SK-N-SH (cell line): ENCODE data around the gene RAB18. TPM values are rescaled to one million over a fixed set of nuclear protein-coding genes. Genes with fewer than 3 reads are reported as not detected.

ENCODE experiments used
- CTCF ChIA-PET: fragments of 300-600, 350-600 bp; formaldehyde crosslinking; extraction: SDS; loops from one replicate; lab custom pipeline; 2021; lab: Yijun Ruan, JAX
- POLR2A ChIA-PET: fragments of 350-600 bp; sonication (Branson Sonifier 250); formaldehyde crosslinking; extraction: SDS; loops from one replicate; lab custom pipeline; 2020; ENCODE audit warnings: antibody characterized with exemption, inconsistent platforms; lab: Yijun Ruan, JAX
- DNase-seq: peaks from one replicate; pipeline ENCODE4 v3.0.0; 2012
- H2AFZ ChIP-seq: fragments of 200-600 bp; sonication (generic); 2 replicates; pipeline ENCODE4 v1.8.1; 2016; ENCODE audit warnings: antibody characterized with exemption, mild to moderate bottlenecking, low read depth
- H3F3A ChIP-seq: fragments of 200-600 bp; sonication (generic); replicated peaks from 2 replicates; pipeline ENCODE3; 2016; ENCODE audit warnings: antibody characterized with exemption, mild to moderate bottlenecking; ENCODE audit not compliant: insufficient read depth
- H3K27ac ChIP-seq, 2 experiments: fragments of 200-500 bp in 1 of 2; fragments of 200-600 bp in 1 of 2; sonication (Bioruptor generic) in 1 of 2; sonication (generic), shearing (Covaris generic) in 1 of 2; 2 replicates each; pipeline versions ENCODE4 v1.5.1 to v1.6.1; 2014 to 2016; ENCODE audit warnings: low read depth in 2 of 2, inconsistent platforms in 1 of 2, low read length in 1 of 2, mild to moderate bottlenecking in 1 of 2, mixed read lengths in 1 of 2
- H3K27me3 ChIP-seq: fragments of 200-600 bp; sonication (generic), shearing (Covaris generic); 2 replicates; pipeline ENCODE4 v1.6.1; 2016; ENCODE audit warnings: mixed run types; ENCODE audit not compliant: insufficient read depth
- H3K36me3 ChIP-seq, 2 experiments: fragments of 200-500 bp in 1 of 2; fragments of 200-600 bp in 1 of 2; sonication (Bioruptor generic) in 1 of 2; sonication (generic) in 1 of 2; replicated peaks in 1 of 2; 2 replicates each; pipeline versions ENCODE3 to v1.5.1; 2014 to 2016; ENCODE audit warnings: low read length in 1 of 2, mild to moderate bottlenecking in 1 of 2; ENCODE audit not compliant: insufficient read depth in 2 of 2, control insufficient read depth in 1 of 2
- H3K4me1 ChIP-seq, 2 experiments: fragments of 200-500 bp in 1 of 2; fragments of 200-600 bp in 1 of 2; sonication (Bioruptor generic) in 1 of 2; sonication (generic), shearing (Covaris generic) in 1 of 2; 2 replicates each; pipeline versions ENCODE4 v1.5.1 to v1.6.1; 2014 to 2016; ENCODE audit warnings: low read depth in 1 of 2, low read length in 1 of 2, mixed run types in 1 of 2; ENCODE audit not compliant: insufficient read depth in 2 of 2, control insufficient read depth in 1 of 2
- H3K4me2 ChIP-seq: fragments of 200-600 bp; sonication (generic), shearing (Covaris generic); 2 replicates; pipeline ENCODE4 v1.6.1; 2017; ENCODE audit warnings: mixed run types
- H3K4me3 ChIP-seq, 2 experiments: fragments of 200-500 bp in 1 of 2; fragments of 200-600 bp in 1 of 2; sonication (Bioruptor generic) in 1 of 2; sonication (generic), shearing (Covaris generic) in 1 of 2; 2 replicates each; pipeline versions ENCODE4 v1.5.1 to v1.8.1; 2014 to 2016; ENCODE audit warnings: low read depth in 2 of 2, inconsistent platforms in 1 of 2, low read length in 1 of 2, mild to moderate bottlenecking in 1 of 2, mixed read lengths in 1 of 2, moderate library complexity in 1 of 2
- H3K79me2 ChIP-seq: fragments of 200-600 bp; sonication (generic); 2 replicates; pipeline ENCODE4 v1.8.1; 2017; ENCODE audit warnings: mild to moderate bottlenecking; ENCODE audit not compliant: insufficient read depth
- H3K9ac ChIP-seq: fragments of 200-600 bp; sonication (generic); 2 replicates; pipeline ENCODE4 v1.6.1; 2017; ENCODE audit warnings: mixed run types
- H3K9me2 ChIP-seq: fragments of 200-600 bp; sonication (generic); 2 replicates; pipeline ENCODE4 v1.6.1; 2017; ENCODE audit warnings: mixed run types
- H3K9me3 ChIP-seq: fragments of 200-600 bp; sonication (generic); 2 replicates; pipeline ENCODE4 v1.6.1; 2017; ENCODE audit warnings: mixed run types, mild to moderate bottlenecking, moderate library complexity
- H4K20me1 ChIP-seq: fragments of 200-600 bp; sonication (generic); 2 replicates; pipeline ENCODE4 v1.6.1; 2017; ENCODE audit warnings: mild to moderate bottlenecking, mixed run types; ENCODE audit not compliant: insufficient read depth
- EZH2phosphoT487 ChIP-seq: fragments of 200-600 bp; sonication (generic); IDR thresholded peaks from 2 replicates; pipeline ENCODE4 v1.6.1; 2017; ENCODE audit warnings: low read depth, mixed run types, mild to moderate bottlenecking, antibody characterized with exemption, moderate library complexity, borderline replicate concordance
- FOXM1 ChIP-seq: IDR thresholded peaks from 2 replicates; pipeline ENCODE4 v1.4.0; 2012; ENCODE audit warnings: low read depth, mild to moderate bottlenecking
- GATA2 ChIP-seq: sonication (generic); formaldehyde crosslinking; IDR thresholded peaks from 2 replicates; pipeline ENCODE4 v1.5.0; 2020; ENCODE audit warnings: mild to moderate bottlenecking, missing genetic modification reagents
- JUND ChIP-seq: IDR thresholded peaks from 2 replicates; pipeline ENCODE4 v1.4.0; 2012
- NFIC ChIP-seq: IDR thresholded peaks from 2 replicates; pipeline ENCODE4 v1.4.0; 2012; ENCODE audit warnings: borderline replicate concordance
- RAD21 ChIP-seq: IDR thresholded peaks from 2 replicates; pipeline ENCODE4 v1.6.1; 2012; ENCODE audit warnings: mild to moderate bottlenecking, low read length
- RCOR1 ChIP-seq: fragments of 150-350 bp; IDR thresholded peaks from 2 replicates; pipeline ENCODE4 v1.6.1; 2017; ENCODE audit warnings: antibody characterized with exemption, low read length
- RFX5 ChIP-seq: IDR thresholded peaks from 2 replicates; pipeline ENCODE4 v1.6.1; 2012; ENCODE audit warnings: mild to moderate bottlenecking, improper control_type of control experiment, low read length
- SMC3 ChIP-seq: IDR thresholded peaks from 2 replicates; pipeline ENCODE4 v1.6.1; 2012; ENCODE audit warnings: low read depth, low read length, improper control_type of control experiment
- TAF1 ChIP-seq: IDR thresholded peaks from 2 replicates; pipeline ENCODE4 v1.6.1; 2012; ENCODE audit warnings: low read depth, mild to moderate bottlenecking, low read length, moderate library complexity, borderline replicate concordance
- WGBS: methylation state at CpG from one replicate; pipeline ENCODE4 v1.1.6; 2017; ENCODE audit warnings: low lambda C conversion rate; 5-methylcytosine and 5-hydroxymethylcytosine counted together
- polyA plus RNA-seq, 3 experiments: library from polyadenylated mRNA; depleted of rRNA; stranded (reverse); fragments of >200 nt; gene quantifications; 2 replicates each; pipeline ENCODE4 v1.2.3, GENCODE V29; 2012
- TF ChIP-seq, protein P1 (sequence below): fragments of 200-600 bp; sonication (generic); IDR thresholded peaks from 2 replicates; pipeline ENCODE4 v1.6.1; 2017; ENCODE audit warnings: antibody characterized with exemption, mild to moderate bottlenecking, moderate library complexity
- TF ChIP-seq, protein P2 (sequence below): fragments of 150-350 bp; IDR thresholded peaks from 2 replicates; pipeline ENCODE4 v1.6.1; 2016; ENCODE audit warnings: mild to moderate bottlenecking, low read depth, low read length
- TF ChIP-seq, protein P3 (sequence below): IDR thresholded peaks from 2 replicates; pipeline ENCODE4 v1.4.0; 2012; ENCODE audit warnings: low read depth
- TF ChIP-seq, protein P4 (sequence below): fragments of 150-350 bp; IDR thresholded peaks from 2 replicates; pipeline ENCODE4 v1.6.1; 2017; ENCODE audit warnings: antibody characterized with exemption, low read length, low read depth, borderline replicate concordance

The RAB18 gene
- polyA plus RNA-seq, 1 of the 3 experiments (the other 2 are of a cell fraction) = 10.2 TPM

DNA sequence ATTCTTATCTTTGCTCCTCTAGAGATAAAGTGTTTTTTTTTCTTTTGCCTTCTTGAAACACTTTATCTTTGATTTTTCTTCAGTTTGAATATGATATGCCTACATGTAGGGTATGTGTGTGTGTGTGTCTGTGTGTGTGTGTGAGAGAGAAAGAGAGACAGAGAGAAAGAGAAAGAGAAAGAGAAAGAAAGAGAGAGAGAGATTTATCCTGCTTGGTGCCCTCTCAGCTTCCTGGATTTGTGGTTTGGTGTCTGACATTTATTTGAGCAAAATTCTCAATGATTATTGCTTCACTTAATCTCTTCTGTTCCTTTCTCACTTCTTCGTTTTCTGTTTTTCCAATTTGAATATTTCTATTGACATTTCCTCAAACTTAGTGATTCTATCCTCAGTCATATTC is 60.3 kb downstream of the RAB18 start:
- H4K20me1 ChIP-seq = no peaks in the 10 kb centered on the region
- no peaks in the 10 kb centered on the region for H3K79me2 ChIP-seq
- no peaks in the 10 kb centered on the region for H3K4me1 ChIP-seq
- ChIA-PET POLR2A (no interaction called here), CTCF (no interaction called here)
- no peaks in the 10 kb centered on the region for H3F3A ChIP-seq
- H3K9me3 ChIP-seq = no peaks in the 10 kb centered on the region
- H3K27ac ChIP-seq = no peak overlapping the region
- H3K4me2 ChIP-seq = no peak overlapping the region
- TF ChIP-seq, protein P1, sequence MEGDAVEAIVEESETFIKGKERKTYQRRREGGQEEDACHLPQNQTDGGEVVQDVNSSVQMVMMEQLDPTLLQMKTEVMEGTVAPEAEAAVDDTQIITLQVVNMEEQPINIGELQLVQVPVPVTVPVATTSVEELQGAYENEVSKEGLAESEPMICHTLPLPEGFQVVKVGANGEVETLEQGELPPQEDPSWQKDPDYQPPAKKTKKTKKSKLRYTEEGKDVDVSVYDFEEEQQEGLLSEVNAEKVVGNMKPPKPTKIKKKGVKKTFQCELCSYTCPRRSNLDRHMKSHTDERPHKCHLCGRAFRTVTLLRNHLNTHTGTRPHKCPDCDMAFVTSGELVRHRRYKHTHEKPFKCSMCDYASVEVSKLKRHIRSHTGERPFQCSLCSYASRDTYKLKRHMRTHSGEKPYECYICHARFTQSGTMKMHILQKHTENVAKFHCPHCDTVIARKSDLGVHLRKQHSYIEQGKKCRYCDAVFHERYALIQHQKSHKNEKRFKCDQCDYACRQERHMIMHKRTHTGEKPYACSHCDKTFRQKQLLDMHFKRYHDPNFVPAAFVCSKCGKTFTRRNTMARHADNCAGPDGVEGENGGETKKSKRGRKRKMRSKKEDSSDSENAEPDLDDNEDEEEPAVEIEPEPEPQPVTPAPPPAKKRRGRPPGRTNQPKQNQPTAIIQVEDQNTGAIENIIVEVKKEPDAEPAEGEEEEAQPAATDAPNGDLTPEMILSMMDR = no peak
- TF ChIP-seq RAD21 = no peak
- TF ChIP-seq RFX5 = no peak
- TF ChIP-seq, protein P2, sequence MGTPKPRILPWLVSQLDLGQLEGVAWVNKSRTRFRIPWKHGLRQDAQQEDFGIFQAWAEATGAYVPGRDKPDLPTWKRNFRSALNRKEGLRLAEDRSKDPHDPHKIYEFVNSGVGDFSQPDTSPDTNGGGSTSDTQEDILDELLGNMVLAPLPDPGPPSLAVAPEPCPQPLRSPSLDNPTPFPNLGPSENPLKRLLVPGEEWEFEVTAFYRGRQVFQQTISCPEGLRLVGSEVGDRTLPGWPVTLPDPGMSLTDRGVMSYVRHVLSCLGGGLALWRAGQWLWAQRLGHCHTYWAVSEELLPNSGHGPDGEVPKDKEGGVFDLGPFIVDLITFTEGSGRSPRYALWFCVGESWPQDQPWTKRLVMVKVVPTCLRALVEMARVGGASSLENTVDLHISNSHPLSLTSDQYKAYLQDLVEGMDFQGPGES = no peak
- no peak for TF ChIP-seq JUND
- TF ChIP-seq, protein P3, sequence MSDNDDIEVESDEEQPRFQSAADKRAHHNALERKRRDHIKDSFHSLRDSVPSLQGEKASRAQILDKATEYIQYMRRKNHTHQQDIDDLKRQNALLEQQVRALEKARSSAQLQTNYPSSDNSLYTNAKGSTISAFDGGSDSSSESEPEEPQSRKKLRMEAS = no peak
- TF ChIP-seq EZH2phosphoT487 = no peak
- TF ChIP-seq, protein P4, sequence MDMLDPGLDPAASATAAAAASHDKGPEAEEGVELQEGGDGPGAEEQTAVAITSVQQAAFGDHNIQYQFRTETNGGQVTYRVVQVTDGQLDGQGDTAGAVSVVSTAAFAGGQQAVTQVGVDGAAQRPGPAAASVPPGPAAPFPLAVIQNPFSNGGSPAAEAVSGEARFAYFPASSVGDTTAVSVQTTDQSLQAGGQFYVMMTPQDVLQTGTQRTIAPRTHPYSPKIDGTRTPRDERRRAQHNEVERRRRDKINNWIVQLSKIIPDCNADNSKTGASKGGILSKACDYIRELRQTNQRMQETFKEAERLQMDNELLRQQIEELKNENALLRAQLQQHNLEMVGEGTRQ = no peak
- no peak for TF ChIP-seq SMC3
- no peak for TF ChIP-seq TAF1
- no peak for TF ChIP-seq NFIC
- no peak for TF ChIP-seq FOXM1
- no peak overlapping the region for H3K9ac ChIP-seq
- 0% methylated on average over 1 of the region's 1 CpG for WGBS
- H3K36me3 ChIP-seq = no peaks in the 10 kb centered on the region
- H3K9me2 ChIP-seq = no peaks in the 10 kb centered on the region
- H2AFZ ChIP-seq = no peak overlapping the region
- H3K27me3 ChIP-seq = no peaks in the 10 kb centered on the region
- no peak for DNase-seq
- H3K4me3 ChIP-seq = no peak overlapping the region

DNA sequence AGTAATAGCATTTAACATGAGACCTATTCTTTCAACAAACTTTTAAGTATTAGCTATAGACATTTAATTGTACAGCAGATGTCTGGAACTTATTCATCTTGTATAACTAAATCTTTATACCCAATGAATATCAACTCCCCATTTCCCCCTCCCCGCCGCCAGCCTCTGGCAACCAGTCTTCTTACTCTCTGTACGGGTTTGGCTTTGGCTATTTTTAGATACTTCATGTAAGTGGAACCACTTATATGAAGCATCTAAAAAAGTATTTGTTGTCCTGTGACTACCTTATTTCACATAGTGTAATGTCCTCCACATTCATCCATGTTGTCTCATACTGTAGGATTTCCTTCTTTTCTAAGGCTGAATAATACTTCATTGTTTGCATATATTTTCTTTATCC is 60.8 kb downstream of the RAB18 start:
- Histone ChIP-seq H3K9me2 (no peaks in the 10 kb centered on the region), H3K36me3 (no peaks in the 10 kb centered on the region), H3K27ac (no peak overlapping the region), H3F3A (no peaks in the 10 kb centered on the region), H3K9ac (no peak overlapping the region), H3K4me3 (no peak overlapping the region), H3K27me3 (no peaks in the 10 kb centered on the region), H3K79me2 (no peaks in the 10 kb centered on the region), H4K20me1 (no peaks in the 10 kb centered on the region), H3K4me1 (no peaks in the 10 kb centered on the region), H3K4me2 (no peak overlapping the region), H2AFZ (no peak overlapping the region), H3K9me3 (no peaks in the 10 kb centered on the region)
- WGBS = 6% methylated on average over 3 of the region's 3 CpGs
- ChIA-PET CTCF (no interaction called here), POLR2A (no interaction called here)
- no peak for DNase-seq
- no peak for TF ChIP-seq TAF1
- no peak for TF ChIP-seq RCOR1
- TF ChIP-seq, protein P1 = no peak
- no peak for TF ChIP-seq GATA2 (CRISPR knock-in tag)
- TF ChIP-seq RFX5 = no peak
- no peak for TF ChIP-seq JUND
- TF ChIP-seq NFIC = no peak
